Mesenchymal stem cell (in vitro differentiated cells and primary cell): ENCODE measurements around the gene BTN1A1.

Experiments
- DNase-seq: peaks from one replicate; pipeline ENCODE4 v3.0.0-alpha.2; 2013
- H2AFZ ChIP-seq: one replicate; pipeline ENCODE4 v1.6.1; 2013; ENCODE audit warnings: low read depth, mild to moderate bottlenecking, control low read depth, inconsistent platforms, low read length, moderate library complexity
- H2AK5ac ChIP-seq: 2 replicates; pipeline ENCODE4 v1.6.1; 2013; ENCODE audit warnings: low read length, moderate library complexity, mild to moderate bottlenecking, inconsistent platforms; ENCODE audit not compliant: severe bottlenecking
- H2BK120ac ChIP-seq: one replicate; pipeline ENCODE4 v1.6.1; 2013; ENCODE audit warnings: low read depth, mild to moderate bottlenecking, inconsistent platforms, low read length, moderate library complexity
- H2BK12ac ChIP-seq, 2 experiments: one replicate each; pipeline ENCODE4 v1.6.1; 2013; ENCODE audit warnings: inconsistent platforms in 2 of 2, low read length in 2 of 2, mild to moderate bottlenecking in 2 of 2, moderate library complexity in 2 of 2, control low read depth in 1 of 2
- H2BK15ac ChIP-seq: one replicate; pipeline ENCODE4 v1.6.1; 2013; ENCODE audit warnings: mild to moderate bottlenecking, low read depth, inconsistent platforms; ENCODE audit not compliant: poor library complexity, severe bottlenecking
- H2BK5ac ChIP-seq: 2 replicates; pipeline ENCODE4 v1.6.1; 2013; ENCODE audit warnings: low read depth, mild to moderate bottlenecking, low read length, control low read depth, inconsistent platforms; ENCODE audit not compliant: poor library complexity, severe bottlenecking
- H3K14ac ChIP-seq, 2 experiments: one replicate each; pipeline ENCODE4 v1.6.1; 2013; ENCODE audit warnings: inconsistent platforms in 2 of 2, low read length in 2 of 2, control low read depth in 1 of 2, mild to moderate bottlenecking in 1 of 2, moderate library complexity in 1 of 2
- H3K18ac ChIP-seq, 2 experiments: one replicate each; pipeline ENCODE4 v1.6.1; 2013; ENCODE audit warnings: inconsistent platforms in 2 of 2, low read length in 2 of 2, control low read depth in 1 of 2, low read depth in 1 of 2, mild to moderate bottlenecking in 1 of 2
- H3K23ac ChIP-seq, 2 experiments: one replicate each; pipeline ENCODE4 v1.6.1; 2013; ENCODE audit warnings: inconsistent platforms in 2 of 2, low read length in 2 of 2, mild to moderate bottlenecking in 2 of 2, moderate library complexity in 2 of 2, control low read depth in 1 of 2
- H3K27ac ChIP-seq: 2 replicates; pipeline ENCODE4 v1.5.1; 2013; ENCODE audit warnings: mild to moderate bottlenecking, moderate library complexity, low read length, control low read depth, inconsistent platforms; ENCODE audit not compliant: poor library complexity, severe bottlenecking
- H3K27me3 ChIP-seq, 2 experiments: 2 replicates each; pipeline versions ENCODE4 v1.6.1 to v1.7.0; 2013; ENCODE audit warnings: low read length in 2 of 2, mild to moderate bottlenecking in 2 of 2, moderate library complexity in 2 of 2, control low read depth in 1 of 2, inconsistent platforms in 1 of 2; ENCODE audit not compliant: control insufficient read depth in 1 of 2, insufficient read depth in 1 of 2
- H3K36me3 ChIP-seq, 2 experiments: 2 replicates each; pipeline versions ENCODE4 v1.6.1 to v1.7.0; 2013; ENCODE audit warnings: low read length in 2 of 2, control low read depth in 1 of 2, inconsistent platforms in 1 of 2, low read depth in 1 of 2, mild to moderate bottlenecking in 1 of 2; ENCODE audit not compliant: insufficient read depth in 2 of 2, control insufficient read depth in 1 of 2
- H3K4ac ChIP-seq, 2 experiments: one replicate each; pipeline ENCODE4 v1.6.1; 2013; ENCODE audit warnings: inconsistent platforms in 2 of 2, low read length in 2 of 2, mild to moderate bottlenecking in 2 of 2, moderate library complexity in 2 of 2, control low read depth in 1 of 2, low read depth in 1 of 2
- H3K4me1 ChIP-seq: 2 replicates; pipeline ENCODE4 v1.6.1; 2013; ENCODE audit warnings: low read depth, low read length, control low read depth; ENCODE audit not compliant: control insufficient read depth, insufficient read depth
- H3K4me2 ChIP-seq: 2 replicates; pipeline ENCODE4 v1.6.1; 2013; ENCODE audit warnings: low read length, mild to moderate bottlenecking, inconsistent platforms; ENCODE audit not compliant: poor library complexity, severe bottlenecking
- H3K4me3 ChIP-seq, 2 experiments: 2 replicates each; pipeline versions ENCODE4 v1.5.1 to v1.7.0; 2013; ENCODE audit warnings: low read length in 2 of 2, mild to moderate bottlenecking in 2 of 2, control low read depth in 1 of 2, low read depth in 1 of 2; ENCODE audit not compliant: insufficient read depth in 1 of 2
- H3K79me1 ChIP-seq: replicated peaks from 2 replicates; pipeline ENCODE4 v1.6.1; 2013; ENCODE audit warnings: mild to moderate bottlenecking, control low read depth, low read length, inconsistent platforms; ENCODE audit not compliant: poor library complexity, severe bottlenecking
- H3K9ac ChIP-seq: 2 replicates; pipeline ENCODE4 v1.7.0; 2013; ENCODE audit warnings: mild to moderate bottlenecking, low read length, moderate library complexity
- H3K9me3 ChIP-seq: 2 replicates; pipeline ENCODE4 v1.7.0; 2013; ENCODE audit warnings: mild to moderate bottlenecking, low read length; ENCODE audit not compliant: control insufficient read depth
- H4K8ac ChIP-seq: one replicate; pipeline ENCODE4 v1.6.1; 2013; ENCODE audit warnings: inconsistent platforms, mild to moderate bottlenecking, low read length, moderate library complexity
- H4K91ac ChIP-seq: one replicate; pipeline ENCODE4 v1.6.1; 2013; ENCODE audit warnings: mild to moderate bottlenecking, low read length, inconsistent platforms
- WGBS: methylation state at CpG from one replicate; pipeline ENCODE4 v1.1.7; 2013; ENCODE audit warnings: mixed read lengths; 5-methylcytosine and 5-hydroxymethylcytosine counted together

Gene BTN1A1

DNA sequence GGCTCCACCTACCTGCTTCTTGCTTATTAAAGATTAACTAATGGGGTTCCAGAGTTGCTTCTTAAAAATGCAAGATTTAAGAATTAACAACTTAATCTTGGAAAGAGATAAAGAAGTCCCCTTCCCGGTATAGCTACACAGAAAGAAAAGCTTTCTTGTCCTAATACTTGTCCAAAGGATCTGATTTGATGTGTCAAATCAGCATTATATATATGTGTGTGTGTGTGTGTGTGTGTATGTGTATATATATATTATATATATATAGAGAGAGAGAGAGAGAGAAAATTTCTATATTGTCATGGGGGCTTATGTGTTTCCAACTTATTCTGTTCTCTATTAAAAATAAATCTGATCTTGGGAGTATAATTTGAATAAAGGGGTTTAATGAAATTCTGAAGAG, 33.4 kb downstream of the BTN1A1 start:
- H3K4ac ChIP-seq, result no peak overlapping the region
- H3K4me3 ChIP-seq, result peak overlapping the region in 1 of 2 experiments; percentile 85
- DNase-seq, result no peak
- H4K91ac ChIP-seq, result no peak overlapping the region
- WGBS, result no CpG with 5 or more reads among the region's 1 CpG
- no peak overlapping the region for H2AK5ac ChIP-seq
- no peak overlapping the region for H4K8ac ChIP-seq
- H3K23ac ChIP-seq, result no peak overlapping the region
- no peak overlapping the region for H2BK12ac ChIP-seq
- no peaks in the 10 kb centered on the region for H3K36me3 ChIP-seq
- no peak overlapping the region for H2BK120ac ChIP-seq
- no peak overlapping the region for H2BK15ac ChIP-seq
- no peaks in the 10 kb centered on the region for H3K27me3 ChIP-seq
- H3K4me2 ChIP-seq, result no peak overlapping the region
- H3K79me1 ChIP-seq, result no peaks in the 10 kb centered on the region
- peaks cover 7% of the 10 kb centered on the region for H3K4me1 ChIP-seq
- H2AFZ ChIP-seq, result no peak overlapping the region
- H3K27ac ChIP-seq, result peak overlapping the region; percentile 100
- H3K9me3 ChIP-seq, result no peaks in the 10 kb centered on the region
- H3K14ac ChIP-seq, result no peak overlapping the region
- H2BK5ac ChIP-seq, result peak overlapping the region; percentile 67
- peak overlapping the region; percentile 84 for H3K9ac ChIP-seq
- no peak overlapping the region for H3K18ac ChIP-seq

DNA sequence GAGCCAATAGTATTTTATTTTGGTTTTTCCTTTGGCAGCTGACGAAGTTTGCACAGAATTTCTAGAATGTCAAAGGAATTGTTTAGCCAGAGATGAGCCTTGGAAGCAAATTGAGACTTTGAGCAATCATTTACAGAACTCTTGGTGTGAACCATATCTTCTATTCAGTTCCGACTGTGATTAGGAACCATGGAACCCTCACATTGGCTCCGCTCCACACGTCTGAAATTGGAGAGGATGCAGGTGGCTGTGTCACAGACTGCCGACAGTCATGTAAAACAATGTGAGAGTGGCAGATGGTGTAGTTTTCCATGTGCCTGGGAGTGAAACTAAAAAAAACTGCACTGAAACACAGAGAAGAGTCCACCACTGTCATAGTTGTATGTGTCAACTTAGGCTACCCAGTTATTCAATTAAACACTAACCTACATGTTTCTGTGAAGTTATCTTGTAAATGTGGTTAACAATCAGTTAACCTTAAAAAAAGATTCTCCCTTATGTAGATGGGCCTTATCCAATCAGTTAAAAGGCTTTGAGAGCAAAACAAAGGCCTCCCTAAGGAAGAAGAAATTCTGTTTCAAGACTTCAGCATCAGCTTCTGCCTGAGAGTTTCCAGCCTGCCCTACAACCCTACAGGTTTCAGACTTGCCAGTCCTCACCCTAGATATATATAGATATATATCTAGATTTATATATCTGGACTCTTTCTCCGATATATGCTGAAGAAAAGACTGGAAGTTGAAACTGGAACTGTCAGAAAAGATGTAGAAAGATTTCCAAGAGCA, 34.8 kb downstream of the BTN1A1 start:
- H3K23ac ChIP-seq, result no peak overlapping the region
- H2AK5ac ChIP-seq, result no peak overlapping the region
- H3K4ac ChIP-seq, result no peak overlapping the region
- H3K4me3 ChIP-seq, result no peak overlapping the region
- no peak overlapping the region for H2BK120ac ChIP-seq
- no peaks in the 10 kb centered on the region for H3K9me3 ChIP-seq
- H2BK12ac ChIP-seq, result no peak overlapping the region
- peaks cover 10% of the 10 kb centered on the region for H3K4me1 ChIP-seq
- no peaks in the 10 kb centered on the region for H3K27me3 ChIP-seq
- H3K27ac ChIP-seq, result peak overlapping the region; percentile 98
- peak overlapping the region in 1 of 2 experiments; percentile 21 for H3K18ac ChIP-seq
- H4K8ac ChIP-seq, result no peak overlapping the region
- H3K14ac ChIP-seq, result no peak overlapping the region
- no peak overlapping the region for H2BK15ac ChIP-seq
- H3K4me2 ChIP-seq, result no peak overlapping the region
- H2AFZ ChIP-seq, result no peak overlapping the region
- H3K9ac ChIP-seq, result no peak overlapping the region
- H3K36me3 ChIP-seq, result peaks cover 1 to 4% of the 10 kb centered on the region in 2 experiments
- H3K79me1 ChIP-seq, result no peaks in the 10 kb centered on the region
- 91% methylated on average over 6 of the region's 6 CpGs for WGBS
- DNase-seq, result no peak
- H2BK5ac ChIP-seq, result peak overlapping the region; percentile 89
- no peak overlapping the region for H4K91ac ChIP-seq

DNA sequence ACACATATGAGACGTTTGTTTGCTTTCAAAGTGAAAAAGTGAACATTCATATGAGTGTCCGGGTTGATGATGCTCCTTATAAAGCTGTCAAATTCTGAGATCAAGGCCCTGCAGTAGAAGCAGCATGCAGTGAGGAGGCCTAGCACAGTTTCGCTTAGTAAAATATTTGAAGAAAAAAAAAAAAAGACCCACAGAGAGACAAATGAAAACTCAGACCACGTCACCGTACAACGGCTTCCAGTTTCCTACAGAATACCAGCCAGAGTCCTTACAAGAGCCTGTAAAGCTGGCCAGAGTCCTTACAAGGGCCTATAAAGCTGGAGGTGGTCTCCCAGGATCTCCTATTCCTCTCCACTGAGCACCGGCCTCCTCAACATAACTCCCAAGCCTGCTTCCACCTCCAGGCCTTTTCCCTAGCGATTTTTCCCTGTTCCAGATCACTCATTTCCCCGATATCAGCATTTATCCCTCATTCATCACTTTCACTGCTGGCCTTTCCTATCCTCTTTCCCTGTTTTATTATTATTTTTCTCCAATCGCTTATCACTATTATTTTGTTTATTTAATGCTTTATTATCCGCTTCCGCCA, 36.6 kb downstream of the BTN1A1 start:
- peak overlapping the region; percentile 92 for H2BK5ac ChIP-seq
- peak overlapping the region; percentile 82 for H4K8ac ChIP-seq
- H3K27ac ChIP-seq, result peak overlapping the region; percentile 98
- H3K9ac ChIP-seq, result peak overlapping the region; percentile 98
- H3K36me3 ChIP-seq, result peaks cover 6 to 11% of the 10 kb centered on the region in 2 experiments
- no peak overlapping the region for H3K14ac ChIP-seq
- peak overlapping the region; percentile 90 for H2BK15ac ChIP-seq
- peak overlapping the region; percentile 26 to 42 for H3K18ac ChIP-seq
- peak overlapping the region; percentile 53 for H2AFZ ChIP-seq
- H3K27me3 ChIP-seq, result no peaks in the 10 kb centered on the region
- peak overlapping the region; percentile 61 for H2BK120ac ChIP-seq
- no peak overlapping the region for H4K91ac ChIP-seq
- no peaks in the 10 kb centered on the region for H3K9me3 ChIP-seq
- H3K4me2 ChIP-seq, result peak overlapping the region; percentile 58
- peaks cover 10% of the 10 kb centered on the region for H3K4me1 ChIP-seq
- H3K79me1 ChIP-seq, result peaks cover 2% of the 10 kb centered on the region
- peak; percentile 82 for DNase-seq
- H3K4ac ChIP-seq, result peak overlapping the region in 1 of 2 experiments; percentile 45
- 9% methylated on average over 12 of the region's 12 CpGs for WGBS
- H3K4me3 ChIP-seq, result peak overlapping the region in 1 of 2 experiments; percentile 92
- no peak overlapping the region for H3K23ac ChIP-seq
- H2BK12ac ChIP-seq, result peak overlapping the region in 1 of 2 experiments; percentile 39
- H2AK5ac ChIP-seq, result peak overlapping the region; percentile 1

DNA sequence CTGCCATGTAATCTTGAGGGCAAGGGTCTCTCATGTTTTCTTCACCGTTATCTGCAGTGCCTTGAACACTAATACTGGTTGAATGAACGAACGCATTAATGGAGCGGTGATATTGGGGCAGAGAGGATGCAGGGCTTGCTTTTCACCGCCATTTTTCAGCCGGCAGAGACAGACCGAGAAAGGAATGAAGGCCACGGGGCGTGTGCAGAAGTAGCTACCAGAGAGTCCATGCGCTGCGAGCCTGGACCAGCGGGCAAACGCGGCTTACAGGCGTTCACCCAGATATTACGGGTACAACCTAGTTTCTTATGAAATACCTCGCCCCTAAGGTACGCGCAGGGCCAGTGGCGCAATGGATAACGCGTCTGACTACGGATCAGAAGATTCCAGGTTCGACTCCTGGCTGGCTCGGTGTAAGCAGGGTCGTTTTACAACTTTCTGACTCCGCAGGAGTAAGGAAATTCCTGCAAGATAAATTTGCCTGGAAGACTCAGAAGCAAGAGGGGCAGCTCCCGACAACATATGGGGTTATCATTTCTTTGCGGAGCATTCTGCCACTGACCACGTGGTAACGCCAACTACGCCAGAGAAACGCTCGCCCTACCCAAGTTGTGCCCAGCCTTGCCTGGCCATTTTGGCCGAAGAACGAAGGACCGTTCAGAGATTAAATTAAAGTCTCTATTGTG, 37.2 kb downstream of the BTN1A1 start:
- Histone ChIP-seq H2BK15ac (no peak overlapping the region), H3K36me3 (peaks cover 6 to 13% of the 10 kb centered on the region in 2 experiments), H3K4ac (no peak overlapping the region), H3K9ac (peak overlapping the region; percentile 98), H4K91ac (no peak overlapping the region), H3K18ac (peak overlapping the region in 1 of 2 experiments; percentile 65), H3K27me3 (no peaks in the 10 kb centered on the region), H3K4me1 (peaks cover 10% of the 10 kb centered on the region), H4K8ac (no peak overlapping the region), H3K79me1 (peaks cover 2% of the 10 kb centered on the region), H3K4me3 (peak overlapping the region; percentile 47 to 92), H3K9me3 (no peaks in the 10 kb centered on the region), H3K14ac (no peak overlapping the region), H2AFZ (peak overlapping the region; percentile 15), H2BK5ac (peak overlapping the region; percentile 92), H3K4me2 (peak overlapping the region; percentile 58), H3K23ac (no peak overlapping the region), H3K27ac (peak overlapping the region; percentile 98), H2BK120ac (no peak overlapping the region), H2AK5ac (peak overlapping the region; percentile 1), H2BK12ac (no peak overlapping the region)
- under 1% methylated on average over 37 of the region's 37 CpGs for WGBS
- peak; percentile 91 for DNase-seq
